GM23338 (cell line): Measurements from ENCODE around the gene PLPP4. TPM values are rescaled to one million over a fixed set of nuclear protein-coding genes. Genes with fewer than 3 reads are reported as not detected.
A peak's percentile ranks its signal among the peaks of the same experiment; 100 is the strongest.
"Not testable (repeated sequence)": the region's sequence is repeated elsewhere in the genome, so short reads cannot be mapped to it uniquely, and the experiment has no call there.

Source experiments
- ATAC-seq: fragments of 200-7000 bp; cut with Tn5 transposase; 3 replicates; pipeline ENCODE4 v1.9.1; 2020
- DNase-seq: peaks from one replicate; pipeline ENCODE4 v3.0.0-alpha.2; 2015; ENCODE audit warnings: low spot score
- H2AFZ ChIP-seq: fragments of 200-600 bp; sonication (generic); 2 replicates; pipeline ENCODE4 v1.8.0; 2016; ENCODE audit warnings: antibody characterized with exemption, mild to moderate bottlenecking, moderate library complexity
- H3F3A ChIP-seq: fragments of 200-600 bp; sonication (generic); replicated peaks from 2 replicates; pipeline ENCODE4 v1.8.0; 2017; ENCODE audit warnings: antibody characterized with exemption, mixed run types, low read depth
- H3K27ac ChIP-seq: fragments of 200-600 bp; sonication (generic); 2 replicates; pipeline ENCODE4 v1.6.1; 2016; ENCODE audit warnings: low read depth
- H3K27me3 ChIP-seq: fragments of 200-600 bp; sonication (generic); 2 replicates; pipeline ENCODE4 v1.8.0; 2016; ENCODE audit warnings: mild to moderate bottlenecking, mixed run types, moderate library complexity; ENCODE audit not compliant: insufficient read depth
- H3K36me3 ChIP-seq: fragments of 200-600 bp; sonication (generic); 2 replicates; pipeline ENCODE4 v1.8.0; 2016; ENCODE audit warnings: mild to moderate bottlenecking; ENCODE audit not compliant: insufficient read depth
- H3K4me1 ChIP-seq: fragments of 200-600 bp; sonication (generic); 2 replicates; pipeline ENCODE4 v1.8.0; 2016; ENCODE audit warnings: mild to moderate bottlenecking, moderate library complexity; ENCODE audit not compliant: insufficient read depth
- H3K4me2 ChIP-seq: fragments of 200-600 bp; sonication (generic); 2 replicates; pipeline ENCODE4 v1.7.1; 2017; ENCODE audit warnings: mixed run types
- H3K4me3 ChIP-seq: fragments of 200-600 bp; sonication (generic); 2 replicates; pipeline ENCODE4 v1.6.1; 2016; ENCODE audit warnings: mixed run types
- H3K79me2 ChIP-seq: fragments of 200-600 bp; sonication (generic); replicated peaks from 2 replicates; pipeline ENCODE4 v1.8.0; 2017; ENCODE audit warnings: mild to moderate bottlenecking; ENCODE audit not compliant: insufficient read depth
- H3K9me2 ChIP-seq: fragments of 200-600 bp; sonication (generic); 2 replicates; pipeline ENCODE4 v1.8.0; 2017; ENCODE audit not compliant: insufficient read depth
- H4K20me1 ChIP-seq: fragments of 200-600 bp; sonication (generic); replicated peaks from 2 replicates; pipeline ENCODE4 v1.8.0; 2017; ENCODE audit warnings: mild to moderate bottlenecking; ENCODE audit not compliant: insufficient read depth
- H3K27ac Mint-ChIP-seq: 2 replicates; pipeline ENCODE4 v1.8.0; 2020; ENCODE audit warnings: inconsistent platforms, mild to moderate bottlenecking, moderate library complexity, mixed read lengths
- H3K27me3 Mint-ChIP-seq: 3 replicates; pipeline ENCODE4 v1.8.0; 2022; ENCODE audit warnings: low read depth, mild to moderate bottlenecking, moderate library complexity, mixed read lengths, inconsistent platforms; ENCODE audit not compliant: insufficient read depth, poor library complexity
- H3K36me3 Mint-ChIP-seq: 3 replicates; pipeline ENCODE4 v1.8.0; 2021; ENCODE audit warnings: low read depth, mild to moderate bottlenecking, inconsistent platforms, moderate library complexity, mixed read lengths
- H3K4me1 Mint-ChIP-seq: 3 replicates; pipeline ENCODE4 v1.8.0; 2020; ENCODE audit warnings: mild to moderate bottlenecking, inconsistent platforms, mixed read lengths
- H3K4me3 Mint-ChIP-seq: 3 replicates; pipeline ENCODE4 v1.8.0; 2021; ENCODE audit warnings: moderate library complexity, mild to moderate bottlenecking, inconsistent platforms, mixed read lengths
- H3K9me3 Mint-ChIP-seq: 3 replicates; pipeline ENCODE4 v1.8.0; 2020; ENCODE audit warnings: moderate library complexity, mild to moderate bottlenecking, inconsistent platforms, mixed read lengths
- CREB1 ChIP-seq: fragments of 250-450 bp; sonication (Bioruptor Pico); IDR thresholded peaks from 2 replicates; pipeline ENCODE4 v1.5.0; 2020; ENCODE audit warnings: low read depth, mild to moderate bottlenecking, moderate library complexity
- EZH2phosphoT487 ChIP-seq: fragments of 200-600 bp; sonication (generic); IDR thresholded peaks from one replicate; pipeline ENCODE4 v1.8.1; 2018; ENCODE audit warnings: antibody characterized with exemption; ENCODE audit not compliant: unreplicated experiment
- JUNB ChIP-seq: IDR thresholded peaks from one replicate; pipeline ENCODE4 v1.6.1; 2016; ENCODE audit warnings: antibody characterized with exemption; ENCODE audit not compliant: unreplicated experiment
- NANOG ChIP-seq: IDR thresholded peaks from 2 replicates; pipeline ENCODE4 v1.6.1; 2016; ENCODE audit warnings: antibody characterized with exemption, borderline replicate concordance
- POLR2AphosphoS5 ChIP-seq: IDR thresholded peaks from 2 replicates; pipeline ENCODE4 v1.6.1; 2016; ENCODE audit warnings: antibody characterized with exemption, low read depth
- STAT1 ChIP-seq: IDR thresholded peaks from one replicate; pipeline ENCODE4 v1.6.1; 2016; ENCODE audit warnings: antibody characterized with exemption; ENCODE audit not compliant: unreplicated experiment
- ZNF114 ChIP-seq: fragments of 250-450 bp; sonication (Bioruptor Pico); IDR thresholded peaks from 2 replicates; pipeline ENCODE4 v1.5.0; 2020; ENCODE audit warnings: mild to moderate bottlenecking, moderate library complexity
- ZNF331 ChIP-seq: fragments of 250-450 bp; sonication (Bioruptor Pico); IDR thresholded peaks from 2 replicates; pipeline ENCODE4 v1.5.0; 2020; ENCODE audit warnings: low read depth, mild to moderate bottlenecking, moderate library complexity
- polyA plus RNA-seq: library from polyadenylated mRNA; unstranded; fragments of >200 nt; fragmentation: Nextera tagmentation; extraction: Ambion mirVana; gene quantifications from 2 replicates; pipeline ENCODE4 v1.2.1, GENCODE V29; 2016
- total RNA-seq: library from RNA; depleted of rRNA; stranded (reverse); fragments of >200 nt; shearing (Covaris generic); gene quantifications from 2 replicates; pipeline ENCODE4 v1.2.3, GENCODE V29; 2014
- TF ChIP-seq, protein P1 (sequence below): IDR thresholded peaks from 2 replicates; pipeline ENCODE4 v1.6.1; 2016; ENCODE audit warnings: antibody characterized with exemption
- TF ChIP-seq, protein P2 (sequence below), 2 experiments: fragments of 200-600 bp in 1 of 2; sonication (generic) in 1 of 2; conservative IDR thresholded peaks; 2 replicates each; pipeline versions ENCODE4 v1.5.1 to v1.6.1; 2016 to 2017; ENCODE audit warnings: antibody characterized with exemption in 2 of 2, low read depth in 2 of 2, mild to moderate bottlenecking in 2 of 2, moderate library complexity in 1 of 2

Gene PLPP4
- total and polyA plus RNA-seq, 2 experiments from 2014 or later = 0.24 to 0.31 TPM

DNA sequence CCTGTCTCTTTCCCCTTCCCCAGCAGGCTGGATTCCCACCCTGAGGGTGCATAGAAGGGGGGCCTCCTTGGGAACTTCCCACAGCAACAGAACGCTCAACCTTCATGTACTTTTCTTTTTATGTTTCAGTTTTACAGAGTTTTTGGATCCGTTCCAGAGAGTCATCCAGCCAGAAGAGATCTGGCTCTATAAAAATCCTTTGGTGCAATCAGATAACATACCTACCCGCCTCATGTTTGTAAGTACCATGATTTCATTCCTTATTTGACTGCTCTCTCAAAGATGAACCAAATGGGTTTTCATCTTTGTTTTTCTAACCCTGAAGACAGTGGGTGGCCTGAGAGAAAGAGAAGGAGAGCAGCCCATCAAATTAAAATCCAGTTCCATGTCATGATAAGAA lies 46.7 kb downstream of the PLPP4 start:
- Histone ChIP-seq H3K27ac (no peak overlapping the region), H3K9me2 (peaks cover 5% of the 10 kb centered on the region; the same call in 1 of the 2 replicates), H4K20me1 (no peaks in the 10 kb centered on the region), H3K4me1 (no peaks in the 10 kb centered on the region), H3K79me2 (no peaks in the 10 kb centered on the region), H2AFZ (no peak overlapping the region), H3F3A (no peaks in the 10 kb centered on the region), H3K27me3 (no peaks in the 10 kb centered on the region), H3K36me3 (no peaks in the 10 kb centered on the region), H3K4me3 (no peak overlapping the region), H3K4me2 (no peak overlapping the region)
- H3K4me3 Mint-ChIP-seq = no peak overlapping the region
- TF ChIP-seq, protein P1, sequence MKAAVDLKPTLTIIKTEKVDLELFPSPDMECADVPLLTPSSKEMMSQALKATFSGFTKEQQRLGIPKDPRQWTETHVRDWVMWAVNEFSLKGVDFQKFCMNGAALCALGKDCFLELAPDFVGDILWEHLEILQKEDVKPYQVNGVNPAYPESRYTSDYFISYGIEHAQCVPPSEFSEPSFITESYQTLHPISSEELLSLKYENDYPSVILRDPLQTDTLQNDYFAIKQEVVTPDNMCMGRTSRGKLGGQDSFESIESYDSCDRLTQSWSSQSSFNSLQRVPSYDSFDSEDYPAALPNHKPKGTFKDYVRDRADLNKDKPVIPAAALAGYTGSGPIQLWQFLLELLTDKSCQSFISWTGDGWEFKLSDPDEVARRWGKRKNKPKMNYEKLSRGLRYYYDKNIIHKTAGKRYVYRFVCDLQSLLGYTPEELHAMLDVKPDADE = no peak
- TF ChIP-seq NANOG = no peak
- TF ChIP-seq EZH2phosphoT487 = no peak
- TF ChIP-seq CREB1 (CRISPR knock-in tag) = no peak
- TF ChIP-seq JUNB = no peak
- H3K9me3 Mint-ChIP-seq = no peaks in the 10 kb centered on the region
- peaks cover 9% of the 10 kb centered on the region for H3K4me1 Mint-ChIP-seq
- H3K27ac Mint-ChIP-seq = no peak overlapping the region
- H3K36me3 Mint-ChIP-seq = no peaks in the 10 kb centered on the region
- H3K27me3 Mint-ChIP-seq = peaks cover 2% of the 10 kb centered on the region
- DNase-seq = no peak
- ATAC-seq = no peak

DNA sequence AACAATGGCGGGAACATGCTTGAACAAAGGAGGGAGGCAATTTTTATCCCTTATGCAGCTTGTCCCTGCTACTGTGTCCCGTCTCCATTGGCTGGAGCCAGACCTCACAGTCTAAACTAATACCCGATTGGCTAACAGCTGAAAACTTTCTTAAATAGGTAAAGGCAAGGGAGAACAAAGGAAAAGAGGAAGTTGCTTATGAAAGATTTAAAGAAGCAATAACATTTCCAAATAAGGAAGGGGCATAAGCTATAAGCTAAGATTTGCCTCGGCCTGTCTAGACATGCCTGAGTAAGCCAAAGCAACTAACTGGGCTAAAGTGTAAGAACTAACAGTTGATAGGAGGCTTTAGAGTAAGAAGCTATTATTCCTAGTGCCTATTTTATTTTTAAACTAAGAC lies 47.2 kb downstream of the PLPP4 start:
- not testable (repeated sequence) for H3K79me2 ChIP-seq, H3K27me3 Mint-ChIP-seq, H3K4me1 Mint-ChIP-seq, H3K9me3 Mint-ChIP-seq, H3K9me2 ChIP-seq, H3K27ac ChIP-seq, DNase-seq, ATAC-seq, H3K4me3 ChIP-seq, H4K20me1 ChIP-seq, H3K4me3 Mint-ChIP-seq, H3K4me1 ChIP-seq, H3K27me3 ChIP-seq, H3K36me3 ChIP-seq, H3K27ac Mint-ChIP-seq, H3K36me3 Mint-ChIP-seq, H3F3A ChIP-seq, H3K4me2 ChIP-seq
- peak overlapping the region; percentile 45; the same call in 1 of the 2 replicates for H2AFZ ChIP-seq

DNA sequence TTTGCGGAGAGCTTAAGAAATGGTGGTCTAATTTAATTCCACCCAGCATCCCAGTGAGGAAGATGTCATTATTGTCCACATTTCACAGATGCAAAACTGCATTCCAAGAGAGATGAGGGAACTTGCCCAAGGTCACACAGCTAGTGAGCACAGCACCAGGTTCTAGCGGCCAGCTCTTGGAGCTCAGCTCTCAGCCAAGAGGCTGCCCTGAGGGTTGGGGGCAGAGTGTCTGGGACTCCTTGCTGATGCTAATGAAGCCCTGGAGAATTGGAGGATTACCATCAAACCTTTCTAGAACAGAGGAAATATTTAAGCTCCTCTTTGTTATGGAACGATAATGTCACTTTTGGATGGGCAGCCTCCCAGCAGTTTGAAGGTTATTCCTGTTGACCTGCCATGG lies 48.0 kb downstream of the PLPP4 start:
- H2AFZ ChIP-seq = no peak overlapping the region; the same call in 1 of the 2 replicates
- no peak overlapping the region for H3K4me3 Mint-ChIP-seq
- no peak overlapping the region for H3K27ac ChIP-seq
- peaks cover 5% of the 10 kb centered on the region; the same call in 1 of the 2 replicates for H3K9me2 ChIP-seq
- no peaks in the 10 kb centered on the region for H4K20me1 ChIP-seq
- H3K27me3 Mint-ChIP-seq = peaks cover 2% of the 10 kb centered on the region
- peaks cover 9% of the 10 kb centered on the region for H3K4me1 Mint-ChIP-seq
- no peaks in the 10 kb centered on the region for H3K79me2 ChIP-seq
- no peaks in the 10 kb centered on the region for H3K4me1 ChIP-seq
- no peaks in the 10 kb centered on the region for H3K36me3 ChIP-seq
- peak; percentile 67 for ATAC-seq
- no peak for DNase-seq
- no peaks in the 10 kb centered on the region for H3K36me3 Mint-ChIP-seq
- no peaks in the 10 kb centered on the region for H3K9me3 Mint-ChIP-seq
- no peak overlapping the region for H3K27ac Mint-ChIP-seq
- H3F3A ChIP-seq = no peaks in the 10 kb centered on the region
- H3K4me3 ChIP-seq = no peak overlapping the region
- no peak overlapping the region for H3K4me2 ChIP-seq
- H3K27me3 ChIP-seq = no peaks in the 10 kb centered on the region
- TF ChIP-seq POLR2AphosphoS5 (no peak), STAT1 (no peak), ZNF331 (CRISPR knock-in tag) (no peak), ZNF114 (no peak)
- TF ChIP-seq, protein P1 = no peak
- TF ChIP-seq, protein P2, sequence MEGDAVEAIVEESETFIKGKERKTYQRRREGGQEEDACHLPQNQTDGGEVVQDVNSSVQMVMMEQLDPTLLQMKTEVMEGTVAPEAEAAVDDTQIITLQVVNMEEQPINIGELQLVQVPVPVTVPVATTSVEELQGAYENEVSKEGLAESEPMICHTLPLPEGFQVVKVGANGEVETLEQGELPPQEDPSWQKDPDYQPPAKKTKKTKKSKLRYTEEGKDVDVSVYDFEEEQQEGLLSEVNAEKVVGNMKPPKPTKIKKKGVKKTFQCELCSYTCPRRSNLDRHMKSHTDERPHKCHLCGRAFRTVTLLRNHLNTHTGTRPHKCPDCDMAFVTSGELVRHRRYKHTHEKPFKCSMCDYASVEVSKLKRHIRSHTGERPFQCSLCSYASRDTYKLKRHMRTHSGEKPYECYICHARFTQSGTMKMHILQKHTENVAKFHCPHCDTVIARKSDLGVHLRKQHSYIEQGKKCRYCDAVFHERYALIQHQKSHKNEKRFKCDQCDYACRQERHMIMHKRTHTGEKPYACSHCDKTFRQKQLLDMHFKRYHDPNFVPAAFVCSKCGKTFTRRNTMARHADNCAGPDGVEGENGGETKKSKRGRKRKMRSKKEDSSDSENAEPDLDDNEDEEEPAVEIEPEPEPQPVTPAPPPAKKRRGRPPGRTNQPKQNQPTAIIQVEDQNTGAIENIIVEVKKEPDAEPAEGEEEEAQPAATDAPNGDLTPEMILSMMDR (conservative IDR thresholded peaks at IDR 0.05; ENCODE audit: low read depth in 2 of 2) = no peak
